ENCODE results near the gene AP3B1. TPM values are rescaled to one million over a fixed set of nuclear protein-coding genes. Genes with fewer than 3 reads are reported as not detected.
"Not testable (repeated sequence)": the region's sequence is repeated elsewhere in the genome, so short reads cannot be mapped to it uniquely, and the experiment has no call there.

Gene AP3B1
- total RNA-seq, 1 experiment from 2014 or later, result 27.4 TPM

DNA sequence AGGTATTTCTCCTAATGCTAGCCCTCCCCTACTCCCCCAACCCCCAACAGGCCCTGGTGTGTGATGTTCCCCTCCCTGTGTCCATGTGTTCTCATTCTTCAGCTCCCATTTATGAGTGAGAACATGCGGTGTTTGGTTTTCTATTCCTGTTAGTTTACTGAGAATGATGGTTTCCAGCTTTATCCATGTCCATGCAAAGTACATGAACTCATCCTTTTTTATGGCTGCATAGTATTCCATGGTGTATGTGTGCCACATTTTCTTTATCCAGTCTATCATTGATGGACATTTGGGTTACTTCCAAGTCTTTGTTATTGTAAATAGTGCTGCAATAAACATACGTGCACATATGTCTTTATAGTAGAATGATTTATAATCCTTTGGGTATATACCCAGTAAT, 247.7 kb downstream of the AP3B1 start:
- not testable (repeated sequence) for H3K4me1 ChIP-seq (ENCODE audit: low read length)

DNA sequence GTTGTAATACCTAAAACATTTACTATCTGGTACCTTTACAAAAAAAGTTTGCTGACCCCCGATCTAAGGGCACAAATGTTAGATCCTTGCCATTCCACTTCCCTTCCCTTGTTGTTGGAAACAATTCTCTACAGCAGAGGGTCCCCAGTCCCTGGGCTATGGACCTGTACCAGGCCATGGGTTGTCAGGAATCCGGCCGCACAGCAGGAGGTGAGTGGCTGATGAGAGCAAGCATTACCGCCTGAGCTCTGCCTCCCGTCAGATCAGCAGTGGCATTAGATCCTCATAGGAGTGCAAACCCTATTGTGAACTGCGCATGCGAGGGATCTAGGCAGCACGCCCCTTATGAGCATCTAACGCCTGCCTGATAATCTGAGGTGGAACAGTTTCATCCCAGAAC, 248.5 kb downstream of the AP3B1 start:
- H3K4me3 ChIP-seq (ENCODE audit: low read length), result no peak overlapping the region
- no peaks in the 10 kb centered on the region for H3K9me3 ChIP-seq (ENCODE audit: low read length)
- no peak overlapping the region for H3K4me2 ChIP-seq (ENCODE audit: low read depth, low read length, poor library complexity, severe bottlenecking)
- H3K27me3 ChIP-seq (ENCODE audit: low read length), result no peaks in the 10 kb centered on the region
- H3K4me1 ChIP-seq (ENCODE audit: low read length), result no peaks in the 10 kb centered on the region
- no peak overlapping the region for H2AFZ ChIP-seq (ENCODE audit: low read length)
- no peaks in the 10 kb centered on the region for H3K79me2 ChIP-seq (ENCODE audit: low read length)
- no peak overlapping the region for H3K9ac ChIP-seq (ENCODE audit: low read length)
- H3K9me2 ChIP-seq (replicated peaks; ENCODE audit: insufficient read depth, low read length), result no peaks in the 10 kb centered on the region
- H3K36me3 ChIP-seq (ENCODE audit: insufficient read depth, low read length), result no peaks in the 10 kb centered on the region
- H4K20me1 ChIP-seq (ENCODE audit: insufficient read depth, low read depth, low read length), result no peaks in the 10 kb centered on the region
- DNase-seq, result no peak
- H3K27ac ChIP-seq (ENCODE audit: low read length), result no peak overlapping the region

More for the DNA sequence above, 247.7 kb downstream of the AP3B1 start:
- H3K9me2 ChIP-seq (replicated peaks; ENCODE audit: insufficient read depth, low read length); H3K4me2 ChIP-seq (ENCODE audit: low read depth, low read length, poor library complexity, severe bottlenecking); H3K9ac ChIP-seq (ENCODE audit: low read length); H2AFZ ChIP-seq (ENCODE audit: low read length); DNase-seq; H3K79me2 ChIP-seq (ENCODE audit: low read length); H3K27ac ChIP-seq (ENCODE audit: low read length); H3K4me3 ChIP-seq (ENCODE audit: low read length); H4K20me1 ChIP-seq (ENCODE audit: insufficient read depth, low read depth, low read length); H3K36me3 ChIP-seq (ENCODE audit: insufficient read depth, low read length); H3K9me3 ChIP-seq (ENCODE audit: low read length); H3K27me3 ChIP-seq (ENCODE audit: low read length): not testable (repeated sequence)

DNA sequence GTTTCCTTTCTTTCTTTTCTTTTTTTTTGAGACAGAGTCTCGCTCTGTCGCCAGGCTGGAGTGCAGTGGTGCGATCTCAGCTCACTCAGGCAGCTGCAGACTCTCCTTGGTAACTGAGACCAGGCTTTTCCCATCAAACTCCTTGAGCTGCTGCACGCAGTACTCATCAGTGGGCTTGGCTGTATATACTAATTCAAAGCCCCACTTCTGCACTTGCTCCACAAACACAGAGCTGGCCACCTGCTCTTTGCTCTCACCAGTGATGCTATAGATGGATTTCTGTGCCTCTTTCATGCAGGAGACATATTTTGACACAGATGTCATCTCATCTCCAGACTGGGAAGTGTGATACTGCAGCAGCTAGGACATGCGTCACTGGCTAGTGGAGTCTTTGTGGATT, 252.7 kb downstream of the AP3B1 start:
- no peaks in the 10 kb centered on the region for H3K4me1 ChIP-seq (ENCODE audit: low read length)
- no peak overlapping the region for H3K4me3 ChIP-seq (ENCODE audit: low read length)
- no peaks in the 10 kb centered on the region for H3K9me2 ChIP-seq (replicated peaks; ENCODE audit: insufficient read depth, low read length)
- H3K27me3 ChIP-seq (ENCODE audit: low read length), result no peaks in the 10 kb centered on the region
- H3K9ac ChIP-seq (ENCODE audit: low read length), result no peak overlapping the region
- H3K36me3 ChIP-seq (ENCODE audit: insufficient read depth, low read length), result no peaks in the 10 kb centered on the region
- H3K9me3 ChIP-seq (ENCODE audit: low read length), result no peaks in the 10 kb centered on the region
- no peak overlapping the region for H3K4me2 ChIP-seq (ENCODE audit: low read depth, low read length, poor library complexity, severe bottlenecking)
- no peaks in the 10 kb centered on the region for H4K20me1 ChIP-seq (ENCODE audit: insufficient read depth, low read depth, low read length)
- H3K79me2 ChIP-seq (ENCODE audit: low read length), result no peaks in the 10 kb centered on the region
- H3K27ac ChIP-seq (ENCODE audit: low read length), result no peak overlapping the region
- H2AFZ ChIP-seq (ENCODE audit: low read length), result no peak overlapping the region
- no peak for DNase-seq

DNA sequence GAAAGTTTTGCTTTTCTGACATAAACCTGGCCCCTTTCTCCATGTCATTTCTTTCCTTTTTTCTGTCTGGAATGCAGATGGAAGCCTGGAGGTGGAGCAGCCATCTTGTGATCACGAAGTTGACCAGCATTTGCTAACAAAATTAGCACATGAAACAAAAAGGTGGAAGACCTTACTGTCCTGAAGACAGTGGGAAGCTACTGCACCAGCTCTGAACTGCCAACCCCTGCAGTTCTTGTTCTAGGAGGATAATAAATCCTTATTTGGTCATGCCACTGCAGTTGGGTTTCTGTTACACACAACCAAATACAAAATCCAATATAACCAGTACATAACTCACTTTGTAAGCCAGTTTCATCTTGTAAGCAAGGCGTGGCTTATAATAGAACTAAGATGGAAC, 269.0 kb downstream of the AP3B1 start:
- H2AFZ ChIP-seq (ENCODE audit: low read length), result no peak overlapping the region
- H3K27me3 ChIP-seq (ENCODE audit: low read length), result no peaks in the 10 kb centered on the region
- H3K9me2 ChIP-seq (replicated peaks; ENCODE audit: insufficient read depth, low read length), result no peaks in the 10 kb centered on the region
- no peaks in the 10 kb centered on the region for H3K79me2 ChIP-seq (ENCODE audit: low read length)
- no peaks in the 10 kb centered on the region for H3K4me1 ChIP-seq (ENCODE audit: low read length)
- no peaks in the 10 kb centered on the region for H4K20me1 ChIP-seq (ENCODE audit: insufficient read depth, low read depth, low read length)
- H3K9me3 ChIP-seq (ENCODE audit: low read length), result no peaks in the 10 kb centered on the region
- H3K36me3 ChIP-seq (ENCODE audit: insufficient read depth, low read length), result no peaks in the 10 kb centered on the region
- no peak overlapping the region for H3K27ac ChIP-seq (ENCODE audit: low read length)
- DNase-seq, result no peak
- no peak overlapping the region for H3K4me2 ChIP-seq (ENCODE audit: low read depth, low read length, poor library complexity, severe bottlenecking)
- no peak overlapping the region for H3K9ac ChIP-seq (ENCODE audit: low read length)
- H3K4me3 ChIP-seq (ENCODE audit: low read length), result no peak overlapping the region

DNA sequence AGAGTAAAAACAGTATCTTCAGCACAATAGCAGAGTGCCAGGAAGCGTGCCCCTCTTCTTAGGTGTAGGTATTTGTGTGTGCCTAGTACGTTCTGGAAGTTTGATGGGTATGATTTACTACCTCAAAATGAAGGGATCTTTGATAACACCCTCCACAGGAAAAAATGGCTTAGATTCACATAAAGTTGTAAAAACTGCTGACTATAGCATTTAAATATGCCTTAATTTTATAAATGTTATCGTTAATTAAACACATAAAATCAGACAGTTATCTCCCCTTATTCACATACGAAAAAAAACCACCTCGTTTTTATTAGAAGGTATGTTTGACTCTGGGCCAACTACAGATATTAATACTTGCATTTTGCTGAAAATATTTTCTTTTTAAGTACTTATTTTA, 274.8 kb downstream of the AP3B1 start:
- no peak overlapping the region for H3K27ac ChIP-seq (ENCODE audit: low read length)
- no peak overlapping the region for H3K4me2 ChIP-seq (ENCODE audit: low read depth, low read length, poor library complexity, severe bottlenecking)
- DNase-seq, result no peak
- H3K4me1 ChIP-seq (ENCODE audit: low read length), result no peaks in the 10 kb centered on the region
- H3K9ac ChIP-seq (ENCODE audit: low read length), result no peak overlapping the region
- no peaks in the 10 kb centered on the region for H3K9me3 ChIP-seq (ENCODE audit: low read length)
- H3K79me2 ChIP-seq (ENCODE audit: low read length), result no peaks in the 10 kb centered on the region
- no peaks in the 10 kb centered on the region for H3K27me3 ChIP-seq (ENCODE audit: low read length)
- no peaks in the 10 kb centered on the region for H3K36me3 ChIP-seq (ENCODE audit: insufficient read depth, low read length)
- no peak overlapping the region for H2AFZ ChIP-seq (ENCODE audit: low read length)
- H4K20me1 ChIP-seq (ENCODE audit: insufficient read depth, low read depth, low read length), result no peaks in the 10 kb centered on the region
- H3K4me3 ChIP-seq (ENCODE audit: low read length), result no peak overlapping the region
- no peaks in the 10 kb centered on the region for H3K9me2 ChIP-seq (replicated peaks; ENCODE audit: insufficient read depth, low read length)

DNA sequence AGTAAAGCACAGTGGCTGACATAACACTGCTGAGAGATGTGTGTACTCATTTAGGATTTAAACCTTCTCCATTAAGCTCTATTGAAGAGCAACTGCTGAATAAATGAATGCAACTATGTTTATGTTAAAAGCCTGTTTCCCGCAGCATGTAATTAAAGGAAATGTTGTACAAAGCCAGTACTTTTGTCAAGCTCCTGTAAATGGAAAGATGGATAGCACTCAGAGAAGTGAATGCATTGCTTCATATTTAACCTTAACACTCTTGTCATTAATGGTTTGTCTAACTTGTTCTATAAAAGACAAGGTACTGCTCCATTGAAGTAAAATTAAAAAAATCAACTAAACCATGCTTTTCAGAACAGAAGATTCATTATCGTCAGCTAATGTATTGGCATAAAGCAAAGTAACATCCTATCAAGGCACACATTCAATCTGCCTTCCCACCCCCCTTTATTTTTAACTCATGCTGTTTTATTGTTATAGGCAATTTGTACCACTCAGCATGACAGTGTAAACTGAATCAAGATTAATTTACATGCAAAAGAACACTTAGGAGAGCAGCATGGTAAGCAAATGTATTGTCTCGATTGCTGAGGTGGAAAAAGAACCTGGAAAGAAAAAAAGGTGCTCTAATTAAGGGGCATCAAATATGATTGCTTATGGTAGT, 277.5 kb downstream of the AP3B1 start:
- DNase-seq, result no peak
- no peak overlapping the region for H3K4me2 ChIP-seq (ENCODE audit: low read depth, low read length, poor library complexity, severe bottlenecking)
- H3K36me3 ChIP-seq (ENCODE audit: insufficient read depth, low read length), result no peaks in the 10 kb centered on the region
- H3K9ac ChIP-seq (ENCODE audit: low read length), result no peak overlapping the region
- no peak overlapping the region for H2AFZ ChIP-seq (ENCODE audit: low read length)
- no peaks in the 10 kb centered on the region for H3K9me2 ChIP-seq (replicated peaks; ENCODE audit: insufficient read depth, low read length)
- H3K4me1 ChIP-seq (ENCODE audit: low read length), result no peaks in the 10 kb centered on the region
- H3K9me3 ChIP-seq (ENCODE audit: low read length), result no peaks in the 10 kb centered on the region
- H3K27me3 ChIP-seq (ENCODE audit: low read length), result no peaks in the 10 kb centered on the region
- no peaks in the 10 kb centered on the region for H4K20me1 ChIP-seq (ENCODE audit: insufficient read depth, low read depth, low read length)
- H3K79me2 ChIP-seq (ENCODE audit: low read length), result no peaks in the 10 kb centered on the region
- H3K27ac ChIP-seq (ENCODE audit: low read length), result no peak overlapping the region
- no peak overlapping the region for H3K4me3 ChIP-seq (ENCODE audit: low read length)

DNA sequence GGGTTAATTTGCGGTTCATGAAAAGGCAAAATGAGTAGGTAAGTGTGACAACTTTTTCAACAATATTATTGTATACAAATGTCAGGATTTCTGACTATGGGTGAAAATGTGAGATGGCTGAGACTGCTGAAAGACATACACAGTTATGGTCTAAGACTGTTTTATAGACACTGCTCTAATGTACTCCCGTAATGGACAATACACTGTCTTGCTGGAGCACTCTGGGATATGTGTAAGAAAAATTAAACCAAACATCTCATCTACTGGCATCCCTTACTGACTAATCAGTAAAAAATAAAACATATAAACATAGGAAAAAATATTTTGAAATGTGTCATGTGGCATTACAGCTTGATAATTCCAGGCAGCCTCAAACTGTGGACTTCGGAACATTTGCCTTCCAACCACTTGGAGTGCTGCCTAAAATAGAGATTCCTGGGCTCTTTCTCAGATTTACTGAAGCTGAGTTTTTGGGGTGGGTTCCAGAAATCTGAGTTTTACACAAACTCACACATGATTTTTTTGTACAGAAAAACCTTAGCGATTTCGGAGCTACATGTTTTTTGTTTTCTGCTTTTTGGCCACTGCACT, 284.5 kb downstream of the AP3B1 start:
- Histone ChIP-seq H2AFZ (ENCODE audit: low read length) (no peak overlapping the region), H3K27ac (ENCODE audit: low read length) (no peak overlapping the region), H3K36me3 (ENCODE audit: insufficient read depth, low read length) (no peaks in the 10 kb centered on the region), H3K4me2 (ENCODE audit: low read depth, low read length, poor library complexity, severe bottlenecking) (no peak overlapping the region), H3K9me3 (ENCODE audit: low read length) (no peaks in the 10 kb centered on the region), H3K4me1 (ENCODE audit: low read length) (0 out of 2 replicates have a peak, but pooled peaks cover 3% of the 10 kb centered on the region), H3K79me2 (ENCODE audit: low read length) (no peaks in the 10 kb centered on the region), H3K9ac (ENCODE audit: low read length) (no peak overlapping the region), H3K9me2 (replicated peaks; ENCODE audit: insufficient read depth, low read length) (no peaks in the 10 kb centered on the region), H4K20me1 (ENCODE audit: insufficient read depth, low read depth, low read length) (no peaks in the 10 kb centered on the region), H3K27me3 (ENCODE audit: low read length) (no peaks in the 10 kb centered on the region), H3K4me3 (ENCODE audit: low read length) (no peak overlapping the region)
- no peak for DNase-seq

DNA sequence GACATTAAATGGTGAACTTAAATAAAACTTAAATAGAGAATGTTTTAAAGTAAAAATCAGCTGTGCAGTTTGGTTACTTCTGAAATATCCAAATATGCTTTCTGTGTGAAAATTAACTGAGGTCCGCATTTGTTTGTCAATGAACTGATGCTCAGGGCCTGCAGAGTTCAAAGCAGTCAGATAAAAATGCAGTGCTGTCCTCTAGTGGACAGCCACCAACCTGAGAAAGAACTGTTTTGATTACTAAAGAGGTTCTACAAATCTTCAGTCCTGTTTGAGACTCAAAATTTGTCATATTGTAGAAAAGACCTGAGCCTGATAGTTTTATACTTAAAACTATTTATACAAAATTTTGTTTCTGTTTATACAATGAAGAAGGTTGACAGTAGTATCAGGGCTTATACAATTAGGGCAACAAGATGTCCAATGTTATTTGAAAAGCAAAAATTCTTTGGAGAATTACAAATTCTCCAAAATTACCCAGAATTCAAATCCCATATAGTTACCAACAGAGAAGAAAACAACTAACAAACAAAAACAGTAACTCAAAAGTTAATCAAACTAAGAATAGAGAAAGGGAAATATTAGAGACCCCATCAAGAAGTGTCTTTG, 286.0 kb downstream of the AP3B1 start:
- Histone ChIP-seq H4K20me1 (ENCODE audit: insufficient read depth, low read depth, low read length) (no peaks in the 10 kb centered on the region), H3K9me2 (replicated peaks; ENCODE audit: insufficient read depth, low read length) (no peaks in the 10 kb centered on the region), H2AFZ (ENCODE audit: low read length) (no peak overlapping the region), H3K4me2 (ENCODE audit: low read depth, low read length, poor library complexity, severe bottlenecking) (no peak overlapping the region), H3K9me3 (ENCODE audit: low read length) (no peaks in the 10 kb centered on the region), H3K79me2 (ENCODE audit: low read length) (no peaks in the 10 kb centered on the region), H3K27me3 (ENCODE audit: low read length) (no peaks in the 10 kb centered on the region), H3K9ac (ENCODE audit: low read length) (no peak overlapping the region), H3K4me3 (ENCODE audit: low read length) (no peak overlapping the region), H3K27ac (ENCODE audit: low read length) (no peak overlapping the region), H3K36me3 (ENCODE audit: insufficient read depth, low read length) (no peaks in the 10 kb centered on the region), H3K4me1 (ENCODE audit: low read length) (peaks cover 7% of the 10 kb centered on the region)
- DNase-seq, result peak; percentile 69
